ENCODE results near the gene CRYBA4. TPM values are rescaled to one million over a fixed set of nuclear protein-coding genes. Genes with fewer than 3 reads are reported as not detected.
"Not testable (repeated sequence)": the region's sequence is repeated elsewhere in the genome, so short reads cannot be mapped to it uniquely, and the experiment has no call there.

CRYBA4 gene
- polyA plus RNA-seq, 3 donors from 2014 or later, result 0.46 to 0.95 TPM; not detected in 1

DNA sequence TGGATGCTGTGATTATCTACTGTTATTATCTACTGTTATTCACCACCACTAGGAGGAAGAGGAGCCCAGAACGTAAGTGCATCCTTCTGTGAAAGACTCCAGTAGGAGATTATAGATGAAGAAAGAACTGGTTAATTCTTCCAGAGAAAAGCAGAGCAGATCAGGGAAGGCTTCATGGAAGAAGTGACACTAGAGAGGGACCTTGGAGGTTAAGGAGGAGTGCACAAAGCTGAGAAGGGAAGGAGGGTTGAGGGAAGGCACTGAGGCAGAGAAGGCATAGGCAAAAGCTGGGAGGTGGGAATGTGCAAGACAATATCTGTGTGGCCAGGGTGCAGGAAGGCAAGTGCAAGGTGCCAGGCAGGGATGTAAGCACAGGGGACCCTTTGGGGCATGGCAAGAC lies 17.4 kb upstream of the CRYBA4 start:
- Mint-ChIP-seq H3K9me3 (no peaks in the 10 kb centered on the region), H3K27ac (peak overlapping the region in 1 of 6 donors; percentile 2), H3K4me3 (no peak overlapping the region), H3K4me1 (peaks cover 29 to 33% of the 10 kb centered on the region in 2 donors), H3K36me3 (no peaks in the 10 kb centered on the region), H3K27me3 (ENCODE audit: low read depth in 3 of 3) (peaks cover 0 to under 1% (median 0%) of the 10 kb centered on the region in 3 donors)
- DNase-seq, result no peak

DNA sequence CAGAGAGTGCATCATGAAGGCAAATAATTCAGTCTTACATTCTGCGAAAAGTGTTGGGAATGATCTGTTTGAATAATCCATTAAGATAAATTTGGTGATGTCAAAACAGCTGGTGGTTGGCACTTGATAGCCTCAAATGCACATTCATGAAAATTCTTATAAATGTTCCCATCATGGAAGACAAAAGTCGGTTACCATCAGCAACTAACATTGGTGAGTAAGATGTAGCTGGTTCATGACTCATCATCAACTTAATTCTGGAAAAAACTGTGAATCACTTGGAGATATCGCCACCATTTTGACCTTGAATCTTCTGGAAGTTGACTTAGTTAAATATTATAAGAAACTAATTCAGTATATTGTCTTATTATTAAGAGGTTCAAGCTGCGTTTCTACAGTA lies 15.2 kb upstream of the CRYBA4 start:
- Mint-ChIP-seq H3K9me3 (no peaks in the 10 kb centered on the region), H3K27ac (no peak overlapping the region), H3K27me3 (ENCODE audit: low read depth in 3 of 3) (peaks cover 2 to 8% (median 3%) of the 10 kb centered on the region in 3 donors), H3K36me3 (no peaks in the 10 kb centered on the region), H3K4me1 (peaks cover 38 to 44% of the 10 kb centered on the region in 2 donors), H3K4me3 (no peak overlapping the region)
- no peak for DNase-seq

DNA sequence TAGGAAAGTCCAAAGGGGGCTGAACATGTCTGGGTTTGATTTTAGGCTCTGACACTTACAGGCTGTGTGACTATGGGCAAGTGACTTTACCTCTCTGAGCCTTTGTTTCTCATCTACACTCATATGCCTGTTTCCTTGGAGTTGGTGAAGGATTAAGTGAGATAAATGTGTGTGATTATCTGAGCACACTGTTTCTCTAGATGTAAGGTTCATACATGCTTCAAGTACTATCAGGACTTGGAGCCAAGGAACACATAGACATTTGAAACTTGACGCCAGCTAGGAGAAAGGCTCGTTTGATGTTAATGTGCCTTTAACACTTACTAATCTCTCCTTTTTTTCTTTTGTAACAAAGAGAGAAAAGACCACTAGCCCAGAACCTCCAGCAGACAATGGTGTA lies 13.6 kb upstream of the CRYBA4 start:
- H3K27me3 Mint-ChIP-seq (ENCODE audit: low read depth in 3 of 3), result peaks cover 2 to 9% (median 3%) of the 10 kb centered on the region in 3 donors
- DNase-seq, result no peak
- no peaks in the 10 kb centered on the region for H3K9me3 Mint-ChIP-seq
- no peaks in the 10 kb centered on the region for H3K36me3 Mint-ChIP-seq
- H3K4me1 Mint-ChIP-seq, result peaks cover 44% of the 10 kb centered on the region in 2 donors
- H3K27ac Mint-ChIP-seq, result peak overlapping the region in 2 of 6 donors; percentile 12 to 20
- no peak overlapping the region for H3K4me3 Mint-ChIP-seq

DNA sequence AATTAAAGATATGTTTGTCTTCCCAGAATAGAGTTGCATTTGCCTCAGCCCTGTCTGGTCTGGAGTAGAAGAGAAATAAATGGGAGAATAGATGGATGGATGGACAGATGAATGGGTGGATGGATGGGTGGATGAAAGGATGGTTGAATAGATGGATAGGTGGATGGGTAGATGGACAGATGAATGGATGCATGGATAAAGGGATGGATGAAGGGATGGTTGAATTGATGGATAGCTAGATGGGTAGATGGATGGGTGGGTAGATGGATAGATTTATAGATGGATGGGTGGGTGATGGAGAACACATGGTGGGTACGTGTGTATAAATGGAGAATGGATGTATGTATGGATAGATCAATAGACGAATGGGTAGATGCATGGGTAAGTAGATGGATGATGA lies 12.5 kb upstream of the CRYBA4 start:
- Mint-ChIP-seq H3K4me1 (peaks cover 39 to 40% of the 10 kb centered on the region in 2 donors), H3K9me3 (no peaks in the 10 kb centered on the region), H3K27ac (peak overlapping the region; percentile 9 to 97 (median 72)), H3K27me3 (ENCODE audit: low read depth in 3 of 3) (peaks cover 3 to 9% (median 5%) of the 10 kb centered on the region in 3 donors), H3K36me3 (no peaks in the 10 kb centered on the region), H3K4me3 (peak overlapping the region; percentile 3 to 86 (median 18))
- no peak for DNase-seq

DNA sequence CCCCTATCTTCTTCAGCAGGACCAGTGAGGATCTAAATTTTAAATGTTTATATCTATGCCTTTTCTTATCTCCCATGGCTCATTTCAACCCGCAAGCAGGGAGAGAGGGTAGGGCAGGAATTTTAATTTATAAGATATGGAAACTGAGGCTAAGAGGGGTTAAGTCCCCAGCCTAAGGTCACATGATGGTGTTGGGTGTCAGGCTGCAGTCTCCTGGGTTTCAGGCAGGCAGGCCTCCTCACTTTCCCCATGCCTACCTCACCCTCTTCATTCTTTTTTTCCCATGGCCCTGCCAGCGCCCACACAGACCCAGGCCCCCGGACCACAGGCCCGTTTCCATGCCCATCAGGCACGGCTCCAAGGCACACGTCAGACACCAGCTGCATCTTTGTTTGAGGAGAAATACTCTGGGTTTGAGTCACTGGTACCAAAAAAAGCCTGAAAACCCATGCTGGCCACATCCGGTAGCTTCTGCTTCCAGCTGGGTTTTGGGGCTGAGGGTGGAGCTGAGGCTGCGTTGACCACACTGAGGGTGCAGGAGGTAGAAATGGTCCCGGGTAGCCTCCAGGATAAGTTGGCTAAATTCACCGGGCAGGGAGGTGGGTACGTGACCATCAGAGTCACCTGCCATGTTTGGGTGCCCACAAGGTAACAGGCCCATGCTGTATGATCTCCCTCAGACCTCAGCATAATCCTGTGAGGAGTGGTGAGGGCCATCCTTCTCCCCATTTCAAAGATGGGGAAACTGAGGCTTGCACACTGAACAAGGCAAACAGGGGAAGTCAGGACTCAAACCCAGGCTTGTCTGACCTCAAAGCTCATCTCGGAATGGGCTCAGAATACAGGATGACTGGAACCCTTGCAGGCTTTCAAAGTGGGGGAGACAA lies 11.4 kb upstream of the CRYBA4 start:
- Mint-ChIP-seq H3K4me1 (peaks cover 39 to 46% of the 10 kb centered on the region in 2 donors), H3K27ac (peak overlapping the region; percentile 9 to 97 (median 94)), H3K4me3 (peak overlapping the region; percentile 74 to 89 (median 85)), H3K27me3 (ENCODE audit: low read depth in 3 of 3) (peaks cover 3 to 9% (median 5%) of the 10 kb centered on the region in 3 donors), H3K9me3 (no peaks in the 10 kb centered on the region), H3K36me3 (no peaks in the 10 kb centered on the region)
- DNase-seq, result peak; percentile 63 to 71 (median 67)

DNA sequence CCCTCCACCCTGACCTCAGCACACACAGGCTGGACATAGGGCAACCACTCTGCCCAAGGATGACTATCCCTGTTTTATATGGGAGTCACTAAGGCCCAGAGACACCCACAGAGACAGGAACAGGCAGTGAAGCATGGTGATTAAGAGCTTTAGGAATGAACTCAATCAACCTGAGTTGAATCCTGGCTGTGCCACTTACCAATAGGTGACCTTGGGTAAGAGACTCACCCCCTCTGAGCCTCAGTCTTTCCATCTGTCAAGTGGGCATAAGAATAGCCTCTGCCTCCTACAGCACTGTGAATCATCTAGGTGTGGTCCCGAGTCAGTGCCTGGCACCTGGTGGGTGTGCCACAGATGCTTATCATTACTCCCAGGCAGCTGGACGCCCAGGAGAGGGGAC lies 10.8 kb upstream of the CRYBA4 start:
- Mint-ChIP-seq H3K4me3 (peak overlapping the region; percentile 74 to 89 (median 85)), H3K27me3 (ENCODE audit: low read depth in 3 of 3) (peaks cover 3 to 9% (median 5%) of the 10 kb centered on the region in 3 donors), H3K27ac (peak overlapping the region in 4 of 6 donors; percentile 9 to 95 (median 44)), H3K4me1 (peaks cover 39 to 47% of the 10 kb centered on the region in 2 donors), H3K9me3 (no peaks in the 10 kb centered on the region), H3K36me3 (no peaks in the 10 kb centered on the region)
- DNase-seq, result no peak

DNA sequence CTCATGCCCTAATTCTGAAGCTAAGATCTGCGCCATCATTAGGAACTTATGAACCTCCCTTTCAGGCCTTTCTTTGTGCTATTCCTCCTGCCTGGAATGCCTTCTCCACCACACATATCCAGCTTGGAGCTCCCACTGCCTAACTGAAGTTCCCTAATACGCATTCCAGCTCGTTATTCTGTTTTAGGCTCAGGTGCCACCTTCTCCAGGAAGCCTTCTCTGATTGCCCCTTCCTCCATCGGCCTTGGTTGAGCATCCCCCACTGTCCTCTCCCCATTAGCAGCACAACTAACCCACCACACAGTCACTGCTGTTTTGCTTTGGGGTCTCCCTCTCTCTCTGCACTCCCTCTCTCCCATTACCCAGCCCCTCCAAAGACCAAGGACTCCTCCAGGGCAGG lies 9.1 kb upstream of the CRYBA4 start:
- Mint-ChIP-seq H3K9me3 (no peaks in the 10 kb centered on the region), H3K36me3 (peaks cover 0 to 3% (median 0%) of the 10 kb centered on the region in 3 donors), H3K27me3 (ENCODE audit: low read depth in 3 of 3) (peaks cover 3 to 12% (median 5%) of the 10 kb centered on the region in 3 donors), H3K27ac (peak overlapping the region in 3 of 6 donors; percentile 17 to 61 (median 45)), H3K4me1 (peaks cover 49 to 62% of the 10 kb centered on the region in 2 donors), H3K4me3 (no peak overlapping the region)
- DNase-seq, result no peak

DNA sequence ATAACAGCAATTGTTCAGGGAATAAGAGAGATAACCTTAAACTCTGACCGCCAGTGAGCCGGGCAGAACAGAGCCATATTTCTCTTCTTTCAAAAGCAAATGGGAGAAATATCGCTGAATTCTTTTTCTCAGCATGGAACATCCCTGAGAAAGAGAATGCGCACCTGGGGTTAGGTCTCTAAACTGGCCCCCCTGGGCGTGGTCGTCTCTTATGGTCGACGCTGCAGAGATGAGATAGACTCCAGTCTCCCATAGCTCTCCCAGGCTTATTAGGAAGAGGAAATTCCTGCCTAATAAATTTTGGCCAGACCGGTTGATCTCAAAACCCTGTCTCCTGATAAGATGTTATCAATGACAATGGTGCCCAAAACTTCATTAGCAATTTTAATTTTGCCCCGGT lies 8.0 kb upstream of the CRYBA4 start:
- not testable (repeated sequence) for H3K4me3 Mint-ChIP-seq, H3K36me3 Mint-ChIP-seq

DNA sequence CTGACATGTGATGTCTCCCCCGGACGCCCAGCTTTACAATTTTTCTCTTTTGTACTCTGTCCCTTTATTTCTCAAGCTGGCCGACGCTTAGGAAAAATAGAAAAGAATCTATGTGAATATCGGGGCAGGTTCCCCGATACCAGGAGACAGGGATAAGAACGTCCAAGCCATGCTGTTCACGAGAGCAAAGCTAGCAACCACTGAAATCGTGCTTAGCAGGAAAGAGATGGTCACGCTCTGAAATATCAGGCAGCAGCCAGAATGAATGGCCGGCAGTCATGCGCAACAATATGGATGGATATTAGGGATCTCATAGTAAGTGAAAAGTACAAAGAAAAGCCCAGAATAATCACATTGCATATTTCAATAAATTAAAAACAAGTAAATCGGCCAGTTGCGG lies 7.4 kb upstream of the CRYBA4 start:
- no peak overlapping the region for H3K4me3 Mint-ChIP-seq

More for the DNA sequence above, 8.0 kb upstream of the CRYBA4 start:
- not testable (repeated sequence) for H3K27ac Mint-ChIP-seq, H3K9me3 Mint-ChIP-seq, DNase-seq
- Mint-ChIP-seq H3K27me3 (ENCODE audit: low read depth in 3 of 3) (peaks cover 3 to 12% (median 5%) of the 10 kb centered on the region in 3 donors), H3K4me1 (peaks cover 51 to 58% of the 10 kb centered on the region in 2 donors)

DNA sequence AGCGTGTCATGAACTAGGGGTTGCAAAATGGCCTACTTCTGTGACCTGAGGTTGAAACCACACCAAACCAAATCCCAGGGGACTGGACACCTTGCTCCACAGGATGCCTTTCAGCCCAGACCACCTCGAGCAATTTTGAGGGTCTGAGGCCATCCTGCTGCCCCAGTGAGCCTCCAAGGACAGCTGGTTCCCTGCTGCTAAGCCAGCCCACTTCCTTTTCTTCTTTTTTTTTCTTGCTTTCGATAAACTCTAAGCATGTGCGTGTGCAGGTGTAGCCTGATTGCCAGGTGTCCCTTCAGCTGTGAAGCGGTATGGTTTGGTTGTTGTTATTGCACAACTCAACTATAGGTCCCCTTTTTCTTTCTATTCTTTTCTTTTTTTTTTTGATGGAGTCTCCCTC lies 6.6 kb upstream of the CRYBA4 start:
- Mint-ChIP-seq H3K27me3 (ENCODE audit: low read depth in 3 of 3) (peaks cover 3 to 10% (median 5%) of the 10 kb centered on the region in 3 donors), H3K27ac (peak overlapping the region in 1 of 6 donors; percentile 3), H3K36me3 (peaks cover 0 to 3% (median 0%) of the 10 kb centered on the region in 3 donors), H3K4me3 (no peak overlapping the region), H3K9me3 (no peaks in the 10 kb centered on the region), H3K4me1 (peaks cover 37 to 44% of the 10 kb centered on the region in 2 donors)
- no peak for DNase-seq

More for the DNA sequence above, 7.4 kb upstream of the CRYBA4 start:
- Mint-ChIP-seq H3K36me3 (peaks cover 0 to 3% (median 0%) of the 10 kb centered on the region in 3 donors), H3K27ac (no peak overlapping the region), H3K9me3 (no peaks in the 10 kb centered on the region), H3K4me1 (peaks cover 45 to 52% of the 10 kb centered on the region in 2 donors), H3K27me3 (ENCODE audit: low read depth in 3 of 3) (peaks cover 3 to 12% (median 5%) of the 10 kb centered on the region in 3 donors)
- no peak for DNase-seq

DNA sequence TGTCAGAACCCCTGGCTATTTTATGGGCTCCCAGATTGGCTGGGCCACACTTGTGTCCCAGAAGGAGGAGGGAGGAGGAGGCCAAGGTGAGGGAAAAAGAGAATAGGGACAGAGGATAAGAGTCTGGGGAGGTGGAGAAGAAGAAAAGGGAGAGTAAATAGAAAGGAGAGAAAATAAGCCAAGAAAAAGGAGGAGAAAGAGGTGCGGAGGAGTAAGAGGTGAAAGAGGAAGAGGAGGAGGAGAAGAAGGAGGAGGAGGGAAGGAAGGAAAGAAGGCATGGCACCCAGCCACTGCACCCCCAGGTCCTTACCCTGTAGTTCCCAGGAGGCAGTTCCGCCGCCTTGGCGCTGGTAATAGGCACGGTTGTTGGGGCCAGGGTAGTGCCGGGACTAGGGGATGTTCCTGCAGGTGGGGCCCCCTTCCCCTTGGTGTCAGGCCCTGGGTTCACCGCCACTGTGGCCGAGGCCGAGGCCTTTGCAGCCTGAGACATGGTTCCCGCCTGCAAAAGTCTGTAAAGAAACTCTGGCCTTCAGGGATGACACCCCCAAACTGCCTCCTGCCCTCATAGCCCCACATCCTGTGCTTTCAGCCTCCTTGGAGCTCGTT lies 5.8 kb upstream of the CRYBA4 start:
- DNase-seq, result no peak
- H3K36me3 Mint-ChIP-seq, result peaks cover 0 to 3% (median 0%) of the 10 kb centered on the region in 3 donors
- H3K4me1 Mint-ChIP-seq, result peaks cover 29 to 36% of the 10 kb centered on the region in 2 donors
- no peak overlapping the region for H3K4me3 Mint-ChIP-seq
- H3K27ac Mint-ChIP-seq, result peak overlapping the region in 1 of 6 donors; percentile 45
- peaks cover 0 to 4% (median 2%) of the 10 kb centered on the region in 3 donors for H3K27me3 Mint-ChIP-seq (ENCODE audit: low read depth in 3 of 3)
- H3K9me3 Mint-ChIP-seq, result no peaks in the 10 kb centered on the region

DNA sequence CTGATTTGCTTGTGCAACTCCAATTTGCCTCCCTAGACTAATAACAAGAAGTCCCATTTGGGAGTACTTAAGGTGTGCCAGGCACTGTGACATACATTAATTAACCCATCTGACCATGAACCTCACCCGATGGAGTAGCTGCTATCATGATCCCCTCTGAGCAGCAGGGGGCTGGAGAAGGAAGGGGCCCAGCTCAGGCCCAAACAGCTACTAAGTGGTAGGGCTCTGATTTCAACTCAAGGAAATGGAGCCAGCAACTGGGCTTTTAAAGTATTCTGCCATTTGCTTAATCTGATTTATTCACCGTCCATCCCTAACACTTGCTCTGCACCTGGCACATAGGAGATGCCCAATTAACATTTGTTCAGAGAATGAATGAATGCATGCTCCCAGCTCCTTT lies 5.1 kb upstream of the CRYBA4 start:
- H3K27me3 Mint-ChIP-seq (ENCODE audit: low read depth in 3 of 3), result peaks cover 0 to 4% (median 2%) of the 10 kb centered on the region in 3 donors
- peak overlapping the region in 2 of 6 donors; percentile 17 to 40 for H3K27ac Mint-ChIP-seq
- peaks cover 0 to 3% (median 0%) of the 10 kb centered on the region in 3 donors for H3K36me3 Mint-ChIP-seq
- H3K4me1 Mint-ChIP-seq, result peaks cover 27 to 34% of the 10 kb centered on the region in 2 donors
- peak overlapping the region in 1 of 5 donors; percentile 27 for H3K4me3 Mint-ChIP-seq
- DNase-seq, result no peak
- H3K9me3 Mint-ChIP-seq, result no peaks in the 10 kb centered on the region

DNA sequence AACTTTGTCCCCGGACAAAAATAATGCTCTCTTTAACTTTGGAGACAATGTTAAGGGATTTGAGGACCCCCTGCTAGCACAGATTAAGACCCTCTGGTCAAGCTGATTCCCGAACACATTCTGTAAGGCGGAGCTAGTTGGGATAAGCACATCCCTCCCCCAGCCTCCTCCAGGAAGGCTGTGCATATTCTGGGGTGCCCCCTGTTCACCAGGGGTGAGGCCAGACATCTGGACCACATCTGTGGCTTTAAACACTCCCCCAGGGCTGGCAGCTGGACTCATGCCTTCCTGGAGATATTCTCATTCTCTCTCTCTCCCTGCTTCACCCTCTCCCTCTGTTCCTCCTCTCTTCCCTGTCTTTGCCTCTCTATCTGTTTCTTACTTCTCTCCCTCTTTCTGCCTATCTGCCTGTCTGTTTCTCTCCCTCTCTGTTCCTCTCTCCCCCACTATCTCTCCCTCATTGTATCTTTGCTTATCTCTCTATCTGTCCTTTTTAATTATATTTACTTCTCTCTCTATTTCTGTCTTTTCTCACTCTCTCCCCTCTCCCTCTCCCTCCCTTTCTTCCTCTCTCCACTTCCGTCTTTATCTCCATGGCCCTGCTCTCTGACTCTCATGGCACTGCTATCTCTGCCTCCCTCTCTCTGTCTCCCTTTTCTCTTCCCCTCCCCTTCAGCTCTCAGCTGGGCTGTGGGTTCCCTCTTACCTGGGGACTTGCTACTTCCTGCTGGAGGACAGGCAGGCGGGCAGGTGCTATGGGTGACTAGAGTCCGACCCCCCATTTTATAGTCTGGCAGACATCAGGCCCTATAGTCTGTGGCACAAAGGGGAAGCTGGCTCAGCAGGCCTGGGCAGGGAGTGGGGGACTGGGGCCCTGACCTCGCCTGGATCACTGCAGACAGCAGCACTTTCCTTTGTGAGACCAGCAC lies 4.2 kb upstream of the CRYBA4 start, which contains the start of gene CRYBB1:
Gene CRYBB1, minus strand, starts transcription at position 757 of the 929 bp plus-strand sequence. CDS start 1,708 bp downstream, outside the sequence.
- Mint-ChIP-seq H3K4me1 (peaks cover 24 to 34% of the 10 kb centered on the region in 2 donors), H3K27ac (peak within 1 kb of the TSS; percentile 33 to 86 (median 68)), H3K36me3 (peaks cover 0 to 3% (median 0%) of the 10 kb centered on the region in 3 donors), H3K4me3 (no peak within 1 kb of the TSS), H3K27me3 (ENCODE audit: low read depth in 3 of 3) (peaks cover 0 to 4% (median 2%) of the 10 kb centered on the region in 3 donors), H3K9me3 (no peaks in the 10 kb centered on the region)
- no peak for DNase-seq

Data from immature natural killer cell (primary cell).